ENCODE measurements around the gene SRRM5. TPM values are rescaled to one million over a fixed set of nuclear protein-coding genes. Genes with fewer than 3 reads are reported as not detected.
A peak's percentile ranks its signal among the peaks of the same experiment; 100 is the strongest.

SRRM5 gene
- total RNA-seq, 1 experiment from 2014 or later = 0.70 TPM

- Mint-ChIP-seq H3K9me3 (no peaks in the 10 kb centered on the region; a peak in 1 of 5 replicates), H3K4me3 (no peak overlapping the region), H3K36me3 (ENCODE audit: insufficient read depth in 1 of 3, low read depth in 3 of 3) (peaks cover 52 to 72% (median 63%) of the 10 kb centered on the region in 3 experiments), H3K27ac (peak overlapping the region in 1 of 3 experiments; percentile 78; a peak in 1 of 7 replicates), H3K4me1 (peaks cover 2 to 3% of the 10 kb centered on the region in 2 experiments; a peak in 2 of 4 replicates), H3K27me3 (ENCODE audit: low read depth) (no peaks in the 10 kb centered on the region)
- H3K4me2 ChIP-seq (ENCODE audit: insufficient read depth, insufficient read length, low read length) = no peak overlapping the region
- no peaks in the 10 kb centered on the region for H3K79me1 ChIP-seq (ENCODE audit: insufficient read depth, low read depth, low read length, poor library complexity, severe bottlenecking)
- TF ChIP-seq CTCF (conservative IDR thresholded peaks at IDR 0.05) = no peak
- H2AK5ac ChIP-seq (ENCODE audit: insufficient read length, low read length) = no peak overlapping the region
- no peak overlapping the region for H3K9ac ChIP-seq (ENCODE audit: extremely low read depth, insufficient read length, low read length)
- H2BK12ac ChIP-seq (ENCODE audit: insufficient read length, low read depth, low read length) = no peak overlapping the region
- H3K4me1 ChIP-seq (ENCODE audit: insufficient read depth, low read length) = no peaks in the 10 kb centered on the region
- no peak for DNase-seq
- H3K56ac ChIP-seq (ENCODE audit: insufficient read length, low read depth, low read length) = no peak overlapping the region
- no peak overlapping the region for H4K8ac ChIP-seq (replicated peaks; ENCODE audit: insufficient read length, low read depth, low read length)
- H2BK15ac ChIP-seq (ENCODE audit: low read depth, low read length) = no peak overlapping the region
- H2AFZ ChIP-seq (ENCODE audit: low read length) = no peak overlapping the region
- no CpG with 5 or more reads among the region's 6 CpGs for WGBS (ENCODE audit: extremely low coverage, insufficient read length, low lambda C conversion rate)
- H3K23me2 ChIP-seq (ENCODE audit: insufficient read length, low read depth, low read length, poor library complexity, severe bottlenecking) = no peaks in the 10 kb centered on the region
- H2BK120ac ChIP-seq (ENCODE audit: low read depth, low read length, poor library complexity, severe bottlenecking) = no peak overlapping the region
- no peaks in the 10 kb centered on the region for H3K27me3 ChIP-seq (ENCODE audit: insufficient read depth, low read length)
- no peaks in the 10 kb centered on the region for H3K79me2 ChIP-seq (ENCODE audit: insufficient read depth, low read length)
- H3K27ac ChIP-seq (ENCODE audit: insufficient read length, low read depth, low read length) = no peak overlapping the region
- H4K20me1 ChIP-seq (ENCODE audit: control insufficient read depth, insufficient read depth, insufficient read length) = no peaks in the 10 kb centered on the region
- H3K4ac ChIP-seq (ENCODE audit: low read depth, low read length) = no peak overlapping the region
- no peak overlapping the region for H3T11ph ChIP-seq (ENCODE audit: low read length)
- H4K91ac ChIP-seq (ENCODE audit: insufficient read length, low read depth, low read length) = no peak overlapping the region
- H2BK20ac ChIP-seq (ENCODE audit: low read depth, low read length, poor library complexity, severe bottlenecking) = no peak overlapping the region
- no peak overlapping the region for H3K18ac ChIP-seq (ENCODE audit: insufficient read length, low read depth, low read length)
- H2BK5ac ChIP-seq (ENCODE audit: insufficient read length, low read length) = no peak overlapping the region
- no peaks in the 10 kb centered on the region for H3K9me3 ChIP-seq (ENCODE audit: control insufficient read depth, low read depth, low read length)
- H4K5ac ChIP-seq (ENCODE audit: insufficient read length, low read depth, low read length) = no peak overlapping the region
- H3K23ac ChIP-seq (ENCODE audit: insufficient read length, low read depth, low read length) = no peak overlapping the region
- H3K14ac ChIP-seq (ENCODE audit: insufficient read depth, low read length) = no peak overlapping the region
Measured at GRCh38 chr19:43656436-43656835, 44.5 kb downstream of the SRRM5 start.
